Tibial nerve (tissue), 4 donors: ENCODE results near the gene AKR1B15. TPM values are rescaled to one million over a fixed set of nuclear protein-coding genes. Genes with fewer than 3 reads are reported as not detected.

Experiments used
- DNase-seq, 2 donors: peaks; one replicate each; pipeline ENCODE4 v3.0.0-alpha.2; 2019; ENCODE audit warnings: low spot score in 2 of 2
- H3K27ac ChIP-seq, 4 donors: fragments of 200-600 bp; sonication (generic) in 3 of 4; one replicate each; pipeline ENCODE4 v1.5.1; 2017 to 2019; ENCODE audit warnings: mild to moderate bottlenecking in 1 of 4
- H3K27me3 ChIP-seq, 2 donors: fragments of 200-600 bp; sonication (generic) in 1 of 2; one replicate each; pipeline versions ENCODE4 v1.5.1 to v1.6.0; 2017 to 2019
- H3K36me3 ChIP-seq, 3 donors: fragments of 200-600 bp; sonication (generic); one replicate each; pipeline ENCODE4 v1.5.1; 2018 to 2019
- H3K4me1 ChIP-seq, 4 donors: fragments of 200-600 bp; sonication (generic) in 3 of 4; one replicate each; pipeline ENCODE4 v1.5.1; 2017 to 2019
- H3K4me3 ChIP-seq, 4 donors: fragments of 200-600 bp; sonication (generic) in 3 of 4; one replicate each; pipeline ENCODE4 v1.5.1; 2017 to 2019; ENCODE audit warnings: mild to moderate bottlenecking in 1 of 4, moderate library complexity in 1 of 4
- H3K9me3 ChIP-seq, 4 donors: fragments of 200-600 bp; sonication (generic) in 3 of 4; one replicate each; pipeline ENCODE4 v1.5.1; 2017 to 2019
- EP300 ChIP-seq, 2 donors: sonication (generic); formaldehyde crosslinking; IDR thresholded peaks; one replicate each; pipeline ENCODE4 v1.6.1; 2017; ENCODE audit warnings: antibody characterized with exemption in 2 of 2, mild to moderate bottlenecking in 1 of 2
- POLR2A ChIP-seq, 2 donors: fragments of 450-650 bp; IDR thresholded peaks; one replicate each; pipeline ENCODE4 v1.6.1; 2017; ENCODE audit warnings: antibody characterized with exemption in 2 of 2, mild to moderate bottlenecking in 2 of 2, moderate library complexity in 2 of 2
- WGBS, 2 donors: methylation state at CpG; one replicate each; pipeline ENCODE4 v1.1.5; 2018; 5-methylcytosine and 5-hydroxymethylcytosine counted together
- total RNA-seq, 4 donors: library from RNA; depleted of rRNA; stranded (reverse); fragments of >200 nt; gene quantifications; one replicate each; pipeline ENCODE4 v1.1.0, GENCODE V29; 2016
- TF ChIP-seq, protein P1 (sequence below), 5 experiments: fragments of 200-600 bp in 3 of 5; fragments of 450-650 bp in 2 of 5; sonication (generic) in 3 of 5; IDR thresholded peaks; one replicate each; pipeline ENCODE4 v1.5.1; 2016 to 2019; ENCODE audit warnings: antibody characterized with exemption in 5 of 5, mild to moderate bottlenecking in 3 of 5, moderate library complexity in 2 of 5

The AKR1B15 gene
- total RNA-seq, 4 donors from 2014 or later, result 0.22 to 5.5 (median 1.4) TPM

DNA sequence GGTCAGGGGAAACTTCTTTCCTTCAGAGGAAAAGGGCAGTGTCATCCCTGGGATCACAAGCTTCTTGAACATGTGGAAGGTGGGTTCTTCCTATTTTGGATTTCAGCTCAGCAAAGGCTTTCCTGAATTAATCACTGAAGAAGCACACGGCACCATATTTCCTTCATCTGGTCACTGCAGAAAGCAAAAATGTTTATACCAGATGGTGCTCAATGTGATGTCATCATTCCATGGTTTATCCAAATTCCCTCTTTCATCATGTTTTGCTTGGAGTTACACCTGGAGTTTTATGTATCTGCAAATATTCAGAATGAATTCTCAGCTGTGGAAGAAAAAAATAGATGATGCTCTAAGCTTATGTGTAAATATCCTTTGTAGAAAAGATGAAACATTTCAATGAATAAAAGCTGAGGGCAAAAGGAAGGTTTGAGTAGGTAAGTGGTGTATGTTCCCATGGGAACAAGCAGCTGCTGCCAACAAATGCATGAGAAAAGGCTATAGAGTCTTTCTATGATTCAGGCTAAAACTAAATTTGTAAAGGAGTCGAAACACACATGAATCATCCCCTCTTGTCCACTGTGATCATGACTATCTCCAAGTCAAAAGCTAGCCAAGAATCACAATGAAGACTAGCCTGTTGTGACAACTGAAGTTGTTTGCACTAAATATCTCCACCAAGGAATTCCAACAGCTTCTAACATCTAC, 70.9 kb downstream of the AKR1B15 start:
- no peak for DNase-seq
- Histone ChIP-seq H3K9me3 (no peaks in the 10 kb centered on the region), H3K27me3 (peaks cover 0 to 4% of the 10 kb centered on the region in 2 donors), H3K4me1 (peaks cover 0 to 12% (median 0%) of the 10 kb centered on the region in 4 donors), H3K27ac (peak overlapping the region in 2 of 4 donors; percentile 10 to 12), H3K36me3 (no peaks in the 10 kb centered on the region), H3K4me3 (no peak overlapping the region)
- TF ChIP-seq EP300 (IDR thresholded peaks at IDR 0.05) (no peak), POLR2A (IDR thresholded peaks at IDR 0.05) (no peak)
- 43 to 49% methylated on average over 2 of the region's 2 CpGs for WGBS, 2 donors

DNA sequence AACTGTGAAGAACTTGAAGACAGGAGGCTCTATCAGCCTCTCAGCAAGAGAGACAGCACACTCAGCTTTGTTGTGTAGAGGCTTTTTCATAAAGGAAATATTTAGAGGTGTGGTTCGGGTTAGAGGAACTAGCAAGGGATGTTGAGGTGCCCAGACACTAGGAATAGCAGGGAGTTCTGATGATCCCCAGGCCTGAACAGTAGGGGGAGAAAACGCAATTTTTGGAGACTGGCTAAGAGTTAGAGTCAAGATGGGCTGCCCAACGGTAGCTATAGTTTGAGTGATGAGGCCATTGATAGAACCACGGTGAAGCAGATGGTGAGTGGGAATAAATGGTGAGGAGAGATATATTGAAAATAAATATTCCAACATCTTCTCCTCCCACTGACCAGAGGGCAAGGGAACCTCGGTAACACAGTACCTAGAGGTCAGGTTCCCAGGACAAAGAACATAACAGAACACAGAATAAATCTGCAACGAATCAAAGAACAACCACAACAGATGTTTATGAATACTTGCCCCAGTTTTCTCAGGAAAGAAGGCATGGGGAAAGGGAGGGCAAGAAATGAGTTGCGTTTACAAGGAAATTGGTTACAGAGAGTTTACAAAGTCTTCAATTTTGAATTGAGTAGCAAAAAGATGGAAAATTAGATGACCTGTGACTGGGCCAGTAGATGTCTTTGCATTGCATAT, 73.5 kb downstream of the AKR1B15 start:
- no peak for DNase-seq
- no peaks in the 10 kb centered on the region for H3K9me3 ChIP-seq
- WGBS, 2 donors, result 77 to 79% methylated on average over 7 of the region's 7 CpGs
- H3K4me1 ChIP-seq, result peaks cover 0 to 12% (median 0%) of the 10 kb centered on the region in 4 donors
- H3K27me3 ChIP-seq, result peaks cover 0 to 6% of the 10 kb centered on the region in 2 donors
- H3K36me3 ChIP-seq, result no peaks in the 10 kb centered on the region
- TF ChIP-seq POLR2A (IDR thresholded peaks at IDR 0.05), result no peak
- TF ChIP-seq EP300 (IDR thresholded peaks at IDR 0.05), result no peak
- TF ChIP-seq, protein P1, sequence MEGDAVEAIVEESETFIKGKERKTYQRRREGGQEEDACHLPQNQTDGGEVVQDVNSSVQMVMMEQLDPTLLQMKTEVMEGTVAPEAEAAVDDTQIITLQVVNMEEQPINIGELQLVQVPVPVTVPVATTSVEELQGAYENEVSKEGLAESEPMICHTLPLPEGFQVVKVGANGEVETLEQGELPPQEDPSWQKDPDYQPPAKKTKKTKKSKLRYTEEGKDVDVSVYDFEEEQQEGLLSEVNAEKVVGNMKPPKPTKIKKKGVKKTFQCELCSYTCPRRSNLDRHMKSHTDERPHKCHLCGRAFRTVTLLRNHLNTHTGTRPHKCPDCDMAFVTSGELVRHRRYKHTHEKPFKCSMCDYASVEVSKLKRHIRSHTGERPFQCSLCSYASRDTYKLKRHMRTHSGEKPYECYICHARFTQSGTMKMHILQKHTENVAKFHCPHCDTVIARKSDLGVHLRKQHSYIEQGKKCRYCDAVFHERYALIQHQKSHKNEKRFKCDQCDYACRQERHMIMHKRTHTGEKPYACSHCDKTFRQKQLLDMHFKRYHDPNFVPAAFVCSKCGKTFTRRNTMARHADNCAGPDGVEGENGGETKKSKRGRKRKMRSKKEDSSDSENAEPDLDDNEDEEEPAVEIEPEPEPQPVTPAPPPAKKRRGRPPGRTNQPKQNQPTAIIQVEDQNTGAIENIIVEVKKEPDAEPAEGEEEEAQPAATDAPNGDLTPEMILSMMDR (IDR thresholded peaks at IDR 0.05), result no peak
- no peak overlapping the region for H3K27ac ChIP-seq
- no peak overlapping the region for H3K4me3 ChIP-seq

DNA sequence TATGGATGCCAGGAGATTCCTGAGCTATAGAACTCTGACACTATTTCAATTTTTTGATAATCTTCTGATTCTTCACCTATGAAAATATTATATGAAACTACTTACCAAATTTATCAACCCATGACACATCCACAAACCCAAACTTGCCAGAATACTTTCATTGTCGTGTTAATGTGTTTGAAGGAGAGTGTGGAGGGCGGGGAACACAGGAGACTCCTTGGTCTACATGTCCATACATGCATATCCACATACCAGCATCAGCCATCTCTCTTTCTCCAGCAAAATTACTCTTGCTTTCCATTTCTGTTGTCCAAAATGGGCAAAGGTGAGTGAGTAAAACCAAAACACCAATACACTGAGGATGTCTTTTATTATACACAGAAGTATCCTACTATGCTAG, 74.3 kb downstream of the AKR1B15 start:
- WGBS, 2 donors, result 79 to 85% methylated on average over 2 of the region's 2 CpGs
- Histone ChIP-seq H3K4me1 (peaks cover 0 to 12% (median 0%) of the 10 kb centered on the region in 4 donors), H3K4me3 (no peak overlapping the region), H3K27ac (no peak overlapping the region), H3K36me3 (no peaks in the 10 kb centered on the region), H3K27me3 (peaks cover 0 to 6% of the 10 kb centered on the region in 2 donors), H3K9me3 (no peaks in the 10 kb centered on the region)
- TF ChIP-seq, protein P1 (IDR thresholded peaks at IDR 0.05), result no peak
- no peak for TF ChIP-seq POLR2A (IDR thresholded peaks at IDR 0.05)
- no peak for TF ChIP-seq EP300 (IDR thresholded peaks at IDR 0.05)
- no peak for DNase-seq

DNA sequence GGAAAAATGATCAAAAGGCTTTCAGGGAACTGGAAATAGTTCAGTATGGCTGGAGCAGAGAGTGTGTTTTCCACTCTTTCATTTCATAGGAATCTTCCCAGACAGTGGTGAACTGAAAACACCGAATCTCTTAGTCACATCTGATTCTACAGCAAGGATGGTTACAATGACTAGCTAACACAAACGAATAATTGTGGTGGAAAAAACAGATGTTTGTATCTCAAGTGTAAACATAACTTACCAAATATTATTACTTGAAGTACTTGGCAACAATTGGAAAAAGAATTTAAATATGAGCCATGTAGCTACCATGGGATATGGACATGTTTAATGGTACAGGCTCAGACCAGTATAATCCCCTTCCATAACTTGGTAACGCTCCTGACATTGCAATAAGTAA, 76.6 kb downstream of the AKR1B15 start:
- TF ChIP-seq EP300 (IDR thresholded peaks at IDR 0.05), result no peak
- TF ChIP-seq POLR2A (IDR thresholded peaks at IDR 0.05), result no peak
- TF ChIP-seq, protein P1 (IDR thresholded peaks at IDR 0.05), result no peak
- 45 to 62% methylated on average over 3 of the region's 3 CpGs for WGBS, 2 donors

DNA sequence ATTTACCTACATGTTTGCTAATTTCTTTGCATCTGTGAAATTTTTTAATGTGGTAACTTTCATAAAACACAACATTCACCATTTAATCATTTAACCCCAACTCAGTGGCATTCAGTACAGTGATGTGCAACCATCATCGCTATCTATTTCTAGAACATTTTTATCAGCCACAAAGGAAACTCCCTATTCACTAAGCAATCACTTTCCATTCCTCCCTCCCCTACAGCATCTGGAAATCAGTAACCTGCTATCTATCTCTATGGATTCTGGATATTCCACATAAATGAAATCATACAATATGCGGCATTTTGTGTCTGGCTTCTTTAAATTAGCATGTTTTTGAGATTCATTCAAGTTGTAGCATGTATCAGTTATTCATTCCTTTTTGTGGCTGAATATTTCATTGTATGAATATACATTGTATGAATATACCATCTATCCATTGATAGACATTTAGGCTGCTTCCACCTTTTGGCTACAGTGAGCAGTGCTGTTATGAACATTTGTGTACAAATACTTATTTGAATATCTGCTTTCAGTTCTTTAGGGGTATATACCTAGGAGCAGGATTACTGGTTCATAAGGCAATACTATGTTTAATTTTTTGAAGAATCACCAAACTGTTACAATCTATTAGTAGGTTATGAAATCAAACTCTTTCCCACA, 78.3 kb downstream of the AKR1B15 start:
- H3K27ac ChIP-seq, result no peak overlapping the region
- WGBS, 2 donors, result 63 to 87% methylated on average over 2 of the region's 2 CpGs
- no peaks in the 10 kb centered on the region for H3K36me3 ChIP-seq
- H3K9me3 ChIP-seq, result no peaks in the 10 kb centered on the region
- TF ChIP-seq POLR2A (IDR thresholded peaks at IDR 0.05), result no peak
- TF ChIP-seq EP300 (IDR thresholded peaks at IDR 0.05), result no peak
- TF ChIP-seq, protein P1 (IDR thresholded peaks at IDR 0.05), result no peak
- H3K27me3 ChIP-seq, result peaks cover 0 to 6% of the 10 kb centered on the region in 2 donors
- no peak overlapping the region for H3K4me3 ChIP-seq
- no peak for DNase-seq
- H3K4me1 ChIP-seq, result no peaks in the 10 kb centered on the region

More for the DNA sequence above, 76.6 kb downstream of the AKR1B15 start:
- Histone ChIP-seq H3K4me1 (no peaks in the 10 kb centered on the region), H3K27me3 (peaks cover 0 to 6% of the 10 kb centered on the region in 2 donors), H3K9me3 (no peaks in the 10 kb centered on the region), H3K4me3 (no peak overlapping the region), H3K36me3 (no peaks in the 10 kb centered on the region), H3K27ac (no peak overlapping the region)
- no peak for DNase-seq
